ENCODE results near the gene PREX1. TPM values are rescaled to one million over a fixed set of nuclear protein-coding genes. Genes with fewer than 3 reads are reported as not detected.

PREX1 gene
- total and polyA plus RNA-seq, 2 of the 4 experiments (the other 2 are of a cell fraction): 0.67 to 0.72 TPM

DNA sequence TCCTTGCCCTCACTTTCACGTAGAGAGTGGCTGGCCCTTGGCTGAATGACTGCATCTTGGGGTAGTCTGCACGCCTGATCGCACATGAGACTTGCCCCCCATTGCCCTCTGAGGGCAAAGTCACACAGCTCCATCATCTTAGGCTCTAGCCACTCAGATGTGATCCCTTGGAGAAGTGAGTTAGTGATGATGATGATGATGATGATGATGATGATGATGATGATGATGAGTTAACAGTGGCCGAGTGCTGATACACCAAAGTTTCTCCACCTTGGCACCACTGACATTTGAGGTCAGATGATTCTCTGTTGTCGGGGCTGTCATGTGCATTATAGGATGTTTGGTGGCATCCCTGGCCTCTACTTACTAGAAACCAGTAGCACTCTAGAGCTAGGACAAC, 84.0 kb downstream of the PREX1 start:
- H2BK5ac ChIP-seq (ENCODE audit: low read depth, low read length, poor library complexity, severe bottlenecking): no peak overlapping the region
- no peak overlapping the region for H3K18ac ChIP-seq (ENCODE audit: low read depth, low read length)
- no peak overlapping the region for H2AK5ac ChIP-seq (ENCODE audit: low read depth, low read length)
- DNase-seq: no peak
- H2AK9ac ChIP-seq (replicated peaks; ENCODE audit: low read depth, low read length, poor library complexity): no peak overlapping the region
- dilution Hi-C loops (cut with HindIII; ENCODE audit: low sequenced_read_pairs, unreplicated experiment) (no loop called here), in situ Hi-C loops (cut with MboI; ENCODE audit: low sequenced_read_pairs) (no loop called here), intact Hi-C loops (cut with micrococcal nuclease) (no loop called here)
- ChIA-PET CTCF (no interaction called here), POLR2A (ENCODE audit: unreplicated experiment) (no interaction called here)
- BruUV-seq (replicated peaks): no TSS peak
- H2BK120ac ChIP-seq (ENCODE audit: low read depth, low read length): no peak overlapping the region
- H3K4me1 ChIP-seq (ENCODE audit: control insufficient read depth, insufficient read depth, low read length): no peaks in the 10 kb centered on the region
- no peaks in the 10 kb centered on the region for H3K9me1 ChIP-seq (ENCODE audit: insufficient read depth, low read length)
- no peaks in the 10 kb centered on the region for H4K20me1 ChIP-seq (ENCODE audit: insufficient read depth, low read length)
- H3K56ac ChIP-seq (ENCODE audit: extremely low read depth, insufficient read depth, low read length): no peak overlapping the region
- TF ChIP-seq BHLHE40 (IDR thresholded peaks at IDR 0.05; ENCODE audit: low read depth, low read length) (no peak), CHD1 (IDR thresholded peaks at IDR 0.05; ENCODE audit: low read depth, low read length) (no peak), MXI1 (IDR thresholded peaks at IDR 0.05; ENCODE audit: borderline replicate concordance, low read depth, low read length) (no peak), USF2 (IDR thresholded peaks at IDR 0.05; ENCODE audit: low read depth, low read length) (no peak), POLR2A (IDR thresholded peaks at IDR 0.05; ENCODE audit: low read depth, low read length) (no peak), CEBPB (IDR thresholded peaks at IDR 0.05; ENCODE audit: low read depth, low read length) (no peak), RCOR1 (IDR thresholded peaks at IDR 0.05; ENCODE audit: insufficient replicate concordance, low read length) (no peak), RFX5 (IDR thresholded peaks at IDR 0.05; ENCODE audit: low read depth, low read length) (no peak), MAFK (IDR thresholded peaks at IDR 0.05; ENCODE audit: low read depth, low read length) (no peak), RAD21 (IDR thresholded peaks at IDR 0.05; ENCODE audit: low read length) (no peak), FOS (IDR thresholded peaks at IDR 0.05; ENCODE audit: low read depth, low read length) (no peak)
- TF ChIP-seq, protein P1, sequence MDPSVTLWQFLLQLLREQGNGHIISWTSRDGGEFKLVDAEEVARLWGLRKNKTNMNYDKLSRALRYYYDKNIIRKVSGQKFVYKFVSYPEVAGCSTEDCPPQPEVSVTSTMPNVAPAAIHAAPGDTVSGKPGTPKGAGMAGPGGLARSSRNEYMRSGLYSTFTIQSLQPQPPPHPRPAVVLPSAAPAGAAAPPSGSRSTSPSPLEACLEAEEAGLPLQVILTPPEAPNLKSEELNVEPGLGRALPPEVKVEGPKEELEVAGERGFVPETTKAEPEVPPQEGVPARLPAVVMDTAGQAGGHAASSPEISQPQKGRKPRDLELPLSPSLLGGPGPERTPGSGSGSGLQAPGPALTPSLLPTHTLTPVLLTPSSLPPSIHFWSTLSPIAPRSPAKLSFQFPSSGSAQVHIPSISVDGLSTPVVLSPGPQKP (IDR thresholded peaks at IDR 0.05; ENCODE audit: borderline replicate concordance, low read depth, low read length): no peak
- TF ChIP-seq, protein P2, sequence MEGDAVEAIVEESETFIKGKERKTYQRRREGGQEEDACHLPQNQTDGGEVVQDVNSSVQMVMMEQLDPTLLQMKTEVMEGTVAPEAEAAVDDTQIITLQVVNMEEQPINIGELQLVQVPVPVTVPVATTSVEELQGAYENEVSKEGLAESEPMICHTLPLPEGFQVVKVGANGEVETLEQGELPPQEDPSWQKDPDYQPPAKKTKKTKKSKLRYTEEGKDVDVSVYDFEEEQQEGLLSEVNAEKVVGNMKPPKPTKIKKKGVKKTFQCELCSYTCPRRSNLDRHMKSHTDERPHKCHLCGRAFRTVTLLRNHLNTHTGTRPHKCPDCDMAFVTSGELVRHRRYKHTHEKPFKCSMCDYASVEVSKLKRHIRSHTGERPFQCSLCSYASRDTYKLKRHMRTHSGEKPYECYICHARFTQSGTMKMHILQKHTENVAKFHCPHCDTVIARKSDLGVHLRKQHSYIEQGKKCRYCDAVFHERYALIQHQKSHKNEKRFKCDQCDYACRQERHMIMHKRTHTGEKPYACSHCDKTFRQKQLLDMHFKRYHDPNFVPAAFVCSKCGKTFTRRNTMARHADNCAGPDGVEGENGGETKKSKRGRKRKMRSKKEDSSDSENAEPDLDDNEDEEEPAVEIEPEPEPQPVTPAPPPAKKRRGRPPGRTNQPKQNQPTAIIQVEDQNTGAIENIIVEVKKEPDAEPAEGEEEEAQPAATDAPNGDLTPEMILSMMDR (conservative IDR thresholded peaks at IDR 0.05; ENCODE audit: low read depth, low read length): no peak
- no peak overlapping the region for H4K91ac ChIP-seq (ENCODE audit: insufficient read depth, low read depth, low read length)
- no peaks in the 10 kb centered on the region for H3K36me3 ChIP-seq (ENCODE audit: control insufficient read depth, insufficient read depth, low read length)
- H3K4ac ChIP-seq (ENCODE audit: low read depth, low read length): no peak overlapping the region
- H3K14ac ChIP-seq (replicated peaks; ENCODE audit: low read depth, low read length): no peak overlapping the region
- no peak overlapping the region for H3K23ac ChIP-seq (ENCODE audit: low read depth, low read length)
- no peak for ATAC-seq (ENCODE audit: low read depth)
- no peak overlapping the region for H3K27ac ChIP-seq (ENCODE audit: insufficient read depth, low read length)
- no peak overlapping the region for H2AFZ ChIP-seq (replicated peaks; ENCODE audit: low read length, poor library complexity)
- no peak overlapping the region for H3K9ac ChIP-seq (ENCODE audit: low read depth, low read length)
- H4K5ac ChIP-seq (ENCODE audit: low read depth, low read length): no peak overlapping the region
- H2BK15ac ChIP-seq (ENCODE audit: low read depth, low read length): no peak overlapping the region
- H3K4me3 ChIP-seq (ENCODE audit: insufficient read depth, low read depth, low read length): no peak overlapping the region
- no peak overlapping the region for H4K8ac ChIP-seq (ENCODE audit: low read depth in 2 of 2, low read length in 2 of 2)
- no peak overlapping the region for H2BK20ac ChIP-seq (ENCODE audit: low read depth, low read length)
- H3K9me3 ChIP-seq (ENCODE audit: control insufficient read depth, insufficient read depth, low read length): no peaks in the 10 kb centered on the region
- H3K4me2 ChIP-seq (ENCODE audit: low read depth, low read length): no peak overlapping the region
- H3K27me3 ChIP-seq (ENCODE audit: control insufficient read depth, insufficient read depth, low read length): peaks cover under 1% of the 10 kb centered on the region; the same call in 1 of the 2 replicates
- 86% methylated on average over 1 of the region's 5 CpGs; no CpG with 5 or more reads in 1 of the 2 experiments for WGBS, 2 experiments (ENCODE audit: extremely low coverage in 2 of 2, insufficient read length in 1 of 2)
- H3K79me1 ChIP-seq (ENCODE audit: low read depth in 1 of 2, low read length in 2 of 2): no peaks in the 10 kb centered on the region
